Loucy (cell line): ENCODE data around the gene NAT10.

Experiments
- H2AFZ ChIP-seq: fragments of 200-600 bp; sonication (generic); 2 replicates; pipeline ENCODE4 v1.6.0; 2016; ENCODE audit warnings: antibody characterized with exemption, mild to moderate bottlenecking, low read length, moderate library complexity
- H3F3A ChIP-seq: fragments of 200-600 bp; 2 replicates; pipeline ENCODE4 v1.6.0; 2016; ENCODE audit warnings: antibody characterized with exemption, low read depth, mild to moderate bottlenecking
- H3K27me3 ChIP-seq: fragments of 200-600 bp; sonication (generic); 2 replicates; pipeline ENCODE4 v1.6.1; 2014; ENCODE audit warnings: low read length, mild to moderate bottlenecking; ENCODE audit not compliant: insufficient read depth, poor library complexity, severe bottlenecking
- H3K36me3 ChIP-seq: fragments of 200-600 bp; sonication (generic); 2 replicates; pipeline ENCODE4 v1.6.1; 2016; ENCODE audit warnings: low read length; ENCODE audit not compliant: insufficient read depth
- H3K4me1 ChIP-seq: fragments of 200-600 bp; sonication (generic); 2 replicates; pipeline ENCODE4 v1.5.1; 2014; ENCODE audit warnings: low read length, mild to moderate bottlenecking; ENCODE audit not compliant: insufficient read depth, poor library complexity, severe bottlenecking
- H3K4me2 ChIP-seq: fragments of 200-600 bp; sonication (generic); 2 replicates; pipeline ENCODE4 v1.6.0; 2014; ENCODE audit warnings: antibody characterized with exemption, low read length, low read depth, mild to moderate bottlenecking; ENCODE audit not compliant: poor library complexity, severe bottlenecking
- H3K4me3 ChIP-seq: fragments of 200-600 bp; sonication (generic); 2 replicates; pipeline ENCODE4 v1.5.1; 2014; ENCODE audit warnings: low read length, mild to moderate bottlenecking, mixed read lengths; ENCODE audit not compliant: poor library complexity, severe bottlenecking
- H3K79me2 ChIP-seq: fragments of 200-600 bp; sonication (generic); 2 replicates; pipeline ENCODE4 v1.6.1; 2014; ENCODE audit warnings: low read length; ENCODE audit not compliant: insufficient read depth
- H3K9ac ChIP-seq: fragments of 200-600 bp; sonication (generic); 2 replicates; pipeline ENCODE4 v1.6.0; 2014; ENCODE audit warnings: mild to moderate bottlenecking, low read depth, low read length, moderate library complexity; ENCODE audit not compliant: poor library complexity, severe bottlenecking
- H3K9me2 ChIP-seq: fragments of 200-600 bp; sonication (generic); replicated peaks from 2 replicates; pipeline ENCODE4 v1.6.1; 2016; ENCODE audit warnings: low read depth, low read length, mixed read lengths
- H3K9me3 ChIP-seq: fragments of 200-600 bp; sonication (generic); 2 replicates; pipeline ENCODE4 v1.6.1; 2014; ENCODE audit warnings: mild to moderate bottlenecking, antibody characterized with exemption, low read length, low read depth; ENCODE audit not compliant: insufficient read depth
- H4K20me1 ChIP-seq: fragments of 200-600 bp; sonication (generic); 2 replicates; pipeline ENCODE4 v1.6.0; 2014; ENCODE audit warnings: antibody characterized with exemption, low read length, mild to moderate bottlenecking; ENCODE audit not compliant: insufficient read depth, poor library complexity, severe bottlenecking
- CTCF ChIP-seq: fragments of 200-600 bp; sonication (generic); conservative IDR thresholded peaks from 2 replicates; pipeline ENCODE4 v1.5.1; 2014; ENCODE audit warnings: mild to moderate bottlenecking, antibody characterized with exemption, low read length
- EZH2phosphoT487 ChIP-seq: fragments of 200-600 bp; IDR thresholded peaks from 2 replicates; pipeline ENCODE4 v1.6.1; 2018; ENCODE audit warnings: antibody characterized with exemption, mild to moderate bottlenecking, moderate library complexity, borderline replicate concordance

NAT10 gene

GRCh38 chr11:34166806-34167740 lies 61.6 kb downstream of the NAT10 start:
- Histone ChIP-seq H3K9ac (no peak overlapping the region), H3K4me3 (no peak overlapping the region), H3K79me2 (no peaks in the 10 kb centered on the region), H3K4me2 (no peak overlapping the region), H3K4me1 (no peaks in the 10 kb centered on the region), H3K9me3 (no peaks in the 10 kb centered on the region), H3K27me3 (no peaks in the 10 kb centered on the region), H2AFZ (no peak overlapping the region), H3K36me3 (no peaks in the 10 kb centered on the region; the same call in 1 of the 2 replicates), H3F3A (no peaks in the 10 kb centered on the region), H3K9me2 (no peaks in the 10 kb centered on the region), H4K20me1 (no peaks in the 10 kb centered on the region)
- TF ChIP-seq CTCF (no peak), EZH2phosphoT487 (no peak)

- H4K20me1 ChIP-seq, result no peaks in the 10 kb centered on the region
- TF ChIP-seq CTCF, result no peak
- TF ChIP-seq EZH2phosphoT487, result no peak
- H3K9me2 ChIP-seq, result no peaks in the 10 kb centered on the region
- no peaks in the 10 kb centered on the region for H3K79me2 ChIP-seq
- H2AFZ ChIP-seq, result no peak overlapping the region
- H3K4me3 ChIP-seq, result no peak overlapping the region
- no peaks in the 10 kb centered on the region for H3K9me3 ChIP-seq
- no peaks in the 10 kb centered on the region for H3F3A ChIP-seq
- H3K4me2 ChIP-seq, result no peak overlapping the region
- H3K27me3 ChIP-seq, result no peaks in the 10 kb centered on the region
- no peaks in the 10 kb centered on the region for H3K4me1 ChIP-seq
- no peaks in the 10 kb centered on the region for H3K36me3 ChIP-seq
- H3K9ac ChIP-seq, result no peak overlapping the region
Observed at GRCh38 chr11:34167961-34168360, 62.5 kb downstream of the NAT10 start.

- H3F3A ChIP-seq, result no peaks in the 10 kb centered on the region
- no peaks in the 10 kb centered on the region for H3K79me2 ChIP-seq
- TF ChIP-seq EZH2phosphoT487 (no peak), CTCF (no peak)
- no peak overlapping the region for H3K4me2 ChIP-seq
- H3K9ac ChIP-seq, result no peak overlapping the region
- H3K4me1 ChIP-seq, result no peaks in the 10 kb centered on the region
- H3K9me2 ChIP-seq, result no peaks in the 10 kb centered on the region
- H3K4me3 ChIP-seq, result no peak overlapping the region
- no peaks in the 10 kb centered on the region for H3K36me3 ChIP-seq
- H3K9me3 ChIP-seq, result no peaks in the 10 kb centered on the region
- H4K20me1 ChIP-seq, result no peaks in the 10 kb centered on the region
- no peaks in the 10 kb centered on the region for H3K27me3 ChIP-seq
- H2AFZ ChIP-seq, result no peak overlapping the region
Observed at GRCh38 chr11:34168642-34169420, 63.4 kb downstream of the NAT10 start.
